Heart left ventricle (tissue), 16 donors: ENCODE measurements around the gene XG. TPM values are rescaled to one million over a fixed set of nuclear protein-coding genes. Genes with fewer than 3 reads are reported as not detected.

Experiments used
- ATAC-seq, 4 donors: fragments of 200-7000 bp; cut with Tn5 transposase; one replicate each; pipeline ENCODE4 v1.9.1; 2020 to 2022; ENCODE audit warnings: moderate library complexity in 4 of 4, mild to moderate bottlenecking in 3 of 4, moderate number of reproducible peaks in 1 of 4
- DNase-seq, 5 donors: peaks; one replicate each; pipeline ENCODE4 v3.0.0-alpha.2; 2020
- H3K27ac ChIP-seq, 12 donors: fragments of 200-600 bp; sonication (generic) in 4 of 12; one replicate each; pipeline versions ENCODE4 v1.5.0 to v1.8.0; 2016 to 2022; ENCODE audit warnings: mild to moderate bottlenecking in 2 of 12
- H3K27me3 ChIP-seq, 9 donors: fragments of 200-600 bp; sonication (generic) in 2 of 9; one replicate each; pipeline versions ENCODE4 v1.5.1 to v1.8.0; 2016 to 2022; ENCODE audit warnings: mild to moderate bottlenecking in 3 of 9
- H3K36me3 ChIP-seq, 9 donors: fragments of 200-600 bp; sonication (generic) in 2 of 9; one replicate each; pipeline versions ENCODE4 v1.5.0 to v1.8.0; 2018 to 2022; ENCODE audit warnings: mild to moderate bottlenecking in 2 of 9
- H3K4me1 ChIP-seq, 12 donors: fragments of 200-600 bp; sonication (generic) in 4 of 12; one replicate each; pipeline versions ENCODE4 v1.5.0 to v1.8.0; 2016 to 2022; ENCODE audit warnings: mild to moderate bottlenecking in 3 of 12
- H3K4me3 ChIP-seq, 12 donors: fragments of 200-600 bp; sonication (generic) in 4 of 12; one replicate each; pipeline versions ENCODE4 v1.5.0 to v1.8.0; 2017 to 2022; ENCODE audit warnings: mild to moderate bottlenecking in 9 of 12, moderate library complexity in 4 of 12
- H3K9me3 ChIP-seq, 12 donors: fragments of 200-600 bp; sonication (generic) in 4 of 12; one replicate each; pipeline versions ENCODE4 v1.5.0 to v1.8.0; 2016 to 2022; ENCODE audit warnings: mild to moderate bottlenecking in 1 of 12
- CTCF ChIP-seq, 12 donors: fragments of 200-600 bp; sonication (generic) in 4 of 12; IDR thresholded peaks; one replicate each; pipeline versions ENCODE4 v1.5.0 to v1.8.0; 2018 to 2022; ENCODE audit warnings: antibody characterized with exemption in 12 of 12, mild to moderate bottlenecking in 5 of 12
- POLR2A ChIP-seq, 2 donors: fragments of 450-650 bp; IDR thresholded peaks; one replicate each; pipeline ENCODE4 v1.6.1; 2017; ENCODE audit warnings: antibody characterized with exemption in 2 of 2, mild to moderate bottlenecking in 2 of 2, moderate library complexity in 2 of 2
- WGBS, 4 donors: extraction: QIAGEN DNeasy Blood & Tissue Kit in 2 of 4; methylation state at CpG; one replicate each; pipeline versions ENCODE4 v1.1.5 to v1.1.7; 2013 to 2018; 5-methylcytosine and 5-hydroxymethylcytosine counted together
- intact Hi-C, 10 donors: fragments of 100-400 bp; cut with DNase I; formaldehyde crosslinking; loops; one replicate each; pipeline versions ENCODE4 v1.11.1 to v1.14.2; 2022
- polyA plus RNA-seq, 2 donors: library from polyadenylated mRNA; stranded (reverse); fragments of 200-250 nt; gene quantifications; one replicate each; pipeline ENCODE4 v1.2.3, GENCODE V29; 2013
- total RNA-seq, 9 donors: library from RNA; depleted of rRNA in 2 of 9; stranded (reverse); fragments of >200 nt in 2 of 9; fragmentation: NEBNext Ultra II Directional in 3 of 9; extraction: Animal tissue kit (Norgen Biotek cat#: 25700) in 3 of 9; gene quantifications; one replicate each; pipeline versions ENCODE4 v1.1.0 to v1.2.4, GENCODE V29; 2016 to 2023
- donor health status: ischemic (EF 13 %, LVEDD 7.1; RV severe dilation, severe dysfunction).
- donor health status: healthy with polysubstance abuse.
- donor health status: DM: no; HTN: yes; CAD: no.
- donor health status: DM: no; HTN: no; CAD: no.
- donor health status: ischemic (EF 25% LVEDD 6.9; RV normal size, moderate dysfunction).
- donor health status: ischemic (EF 25% LVEDD 5.7; RV mildly dilated, moderate dysfunction).
- donor health status: healthy.
- donor health status: DM: yes; HTN: yes; CAD: no.
- donor health status: ischemic (EF 35%, LVEDD 5.7; RV mildly dilated, moderate dysfunction).
- donor health status: nonischemic (EF 11% LVEDD 7.7; RV severe dilation, severe dysfunction).
- donor health status: DM: yes; HTN: yes; CAD: no.
- donor health status: PGD.
- donor health status: ischemic (EF 29% LVEDD 5.4; RV normal size, mild dysfunction).
- donor health status: nonischemic (EF 23%, LVEDD 6.1; RV moderate dilation, normal function).

XG gene
- total and polyA plus RNA-seq, 11 donors: 0.06 to 0.85 (median 0.54) TPM; not detected in 3

GRCh38 chrX:2846992-2847391, 95.2 kb downstream of the XG start:
- DNase-seq (no peak), ATAC-seq (no peak)
- H3K27me3 ChIP-seq: no peaks in the 10 kb centered on the region
- no peak overlapping the region for H3K27ac ChIP-seq
- no peak for TF ChIP-seq CTCF (IDR thresholded peaks at IDR 0.05)
- no peak for TF ChIP-seq POLR2A (IDR thresholded peaks at IDR 0.05)
- intact Hi-C loops: no loop called here
- H3K36me3 ChIP-seq: no peaks in the 10 kb centered on the region
- no peaks in the 10 kb centered on the region for H3K4me1 ChIP-seq
- H3K4me3 ChIP-seq: no peak overlapping the region
- no peaks in the 10 kb centered on the region for H3K9me3 ChIP-seq

- no peak overlapping the region for H3K27ac ChIP-seq
- WGBS, 4 donors: 65 to 72% (median 68%) methylated on average over 9 of the region's 9 CpGs
- H3K27me3 ChIP-seq: no peaks in the 10 kb centered on the region
- ATAC-seq (no peak), DNase-seq (no peak)
- TF ChIP-seq POLR2A (IDR thresholded peaks at IDR 0.05) (no peak), CTCF (IDR thresholded peaks at IDR 0.05) (no peak)
- H3K4me3 ChIP-seq: no peak overlapping the region
- no peaks in the 10 kb centered on the region for H3K36me3 ChIP-seq
- intact Hi-C loops: no loop called here
- H3K4me1 ChIP-seq: no peaks in the 10 kb centered on the region
- H3K9me3 ChIP-seq: no peaks in the 10 kb centered on the region
These were observed 97.0 kb downstream of the XG start for GRCh38 chrX:2848871-2849301.

GRCh38 chrX:2854918-2855317, 103.1 kb downstream of the XG start:
- Histone ChIP-seq H3K9me3 (no peaks in the 10 kb centered on the region), H3K27me3 (no peaks in the 10 kb centered on the region), H3K36me3 (no peaks in the 10 kb centered on the region), H3K4me1 (no peaks in the 10 kb centered on the region), H3K4me3 (no peak overlapping the region), H3K27ac (no peak overlapping the region)
- 91 to 96% (median 94%) methylated on average over 21 of the region's 21 CpGs for WGBS, 4 donors
- TF ChIP-seq POLR2A (IDR thresholded peaks at IDR 0.05) (no peak), CTCF (IDR thresholded peaks at IDR 0.05) (no peak)
- ATAC-seq (no peak), DNase-seq (no peak)
- intact Hi-C loops: no loop called here

GRCh38 chrX:2855761-2856160, 103.9 kb downstream of the XG start:
- H3K4me3 ChIP-seq: no peak overlapping the region

More at GRCh38 chrX:2855761-2856160, 103.9 kb downstream of the XG start:
- Histone ChIP-seq H3K4me1 (no peaks in the 10 kb centered on the region), H3K27me3 (no peaks in the 10 kb centered on the region), H3K36me3 (no peaks in the 10 kb centered on the region), H3K27ac (no peak overlapping the region), H3K9me3 (no peaks in the 10 kb centered on the region)
- ATAC-seq (no peak), DNase-seq (no peak)
- WGBS, 4 donors: 89 to 95% (median 91%) methylated on average over 2 of the region's 2 CpGs
- intact Hi-C loops: no loop called here
- no peak for TF ChIP-seq POLR2A (IDR thresholded peaks at IDR 0.05)
- no peak for TF ChIP-seq CTCF (IDR thresholded peaks at IDR 0.05)
